GM08714 (cell line): ENCODE data around the gene CAMK2D.
"Not testable (repeated sequence)": the region's sequence is repeated elsewhere in the genome, so short reads cannot be mapped to it uniquely, and the experiment has no call there.

ENCODE experiments used
- H3K4me3 ChIP-seq: fragments of 200-500 bp; sonication (Bioruptor generic); 2 replicates; pipeline ENCODE4 v1.5.1; 2014; ENCODE audit warnings: mild to moderate bottlenecking, low read length, inconsistent platforms
- ZNF274 ChIP-seq: IDR thresholded peaks from 2 replicates; pipeline ENCODE4 v1.6.1; 2012; ENCODE audit warnings: mild to moderate bottlenecking, low read depth, low read length

Gene CAMK2D

GRCh38 chr4:113732967-113733527 is 28.5 kb downstream of the CAMK2D start:
- no peak overlapping the region for H3K4me3 ChIP-seq
- TF ChIP-seq ZNF274: no peak

- H3K4me3 ChIP-seq: no peak overlapping the region
- no peak for TF ChIP-seq ZNF274
These were observed 30.9 kb downstream of the CAMK2D start for GRCh38 chr4:113730467-113731216.

- H3K4me3 ChIP-seq: no peak overlapping the region
- TF ChIP-seq ZNF274: no peak
These were observed 33.7 kb downstream of the CAMK2D start for GRCh38 chr4:113727802-113728201.

- TF ChIP-seq ZNF274: no peak
- H3K4me3 ChIP-seq: no peak overlapping the region
These were observed 35.6 kb downstream of the CAMK2D start for GRCh38 chr4:113725963-113726362.

- no peak overlapping the region for H3K4me3 ChIP-seq
- TF ChIP-seq ZNF274: no peak
These were observed 43.3 kb downstream of the CAMK2D start for GRCh38 chr4:113718252-113718651.

- H3K4me3 ChIP-seq: no peak overlapping the region
- no peak for TF ChIP-seq ZNF274
These were observed 49.5 kb downstream of the CAMK2D start for GRCh38 chr4:113711883-113712662.

GRCh38 chr4:113708250-113708649 is 53.3 kb downstream of the CAMK2D start:
- H3K4me3 ChIP-seq: no peak overlapping the region
- TF ChIP-seq ZNF274: no peak

GRCh38 chr4:113707048-113707447 is 54.5 kb downstream of the CAMK2D start:
- TF ChIP-seq ZNF274: no peak
- no peak overlapping the region for H3K4me3 ChIP-seq

- H3K4me3 ChIP-seq: not testable (repeated sequence)
These were observed 56.4 kb downstream of the CAMK2D start for GRCh38 chr4:113705097-113705496.

- not testable (repeated sequence) for H3K4me3 ChIP-seq
These were observed 58.9 kb downstream of the CAMK2D start for GRCh38 chr4:113702596-113702995.

- no peak overlapping the region for H3K4me3 ChIP-seq
These were observed 60.4 kb downstream of the CAMK2D start for GRCh38 chr4:113701169-113701568.

GRCh38 chr4:113700602-113701150 is 60.9 kb downstream of the CAMK2D start:
- no peak for TF ChIP-seq ZNF274
- H3K4me3 ChIP-seq: no peak overlapping the region

More at GRCh38 chr4:113701169-113701568, 60.4 kb downstream of the CAMK2D start:
- TF ChIP-seq ZNF274: no peak

GRCh38 chr4:113699772-113700171 is 61.8 kb downstream of the CAMK2D start:
- H3K4me3 ChIP-seq: no peak overlapping the region
- TF ChIP-seq ZNF274: no peak

- H3K4me3 ChIP-seq: no peak overlapping the region
- TF ChIP-seq ZNF274: no peak
These were observed 64.1 kb downstream of the CAMK2D start for GRCh38 chr4:113697429-113697828.
